HepG2 (cell line): ENCODE results near the gene MFSD2B. TPM values are rescaled to one million over a fixed set of nuclear protein-coding genes. Genes with fewer than 3 reads are reported as not detected.

ENCODE experiments used
- ERF ChIP-seq: IDR thresholded peaks from 2 replicates; pipeline ENCODE4 v1.6.1; 2018; ENCODE audit warnings: missing biosample characterization, missing genetic modification reagents
- GRHL1 ChIP-seq: sonication (generic); formaldehyde crosslinking; conservative IDR thresholded peaks from 2 replicates; pipeline ENCODE4 v1.8.0; 2022; ENCODE audit warnings: missing genetic modification reagents
- MED13 ChIP-seq: sonication (generic); formaldehyde crosslinking; IDR thresholded peaks from 2 replicates; pipeline ENCODE4 v1.5.0; 2020; ENCODE audit warnings: missing genetic modification reagents
- MNT ChIP-seq: fragments of 450-650 bp; IDR thresholded peaks from 2 replicates; pipeline ENCODE4 v1.6.1; 2016
- MYC ChIP-seq: sonication (generic); formaldehyde crosslinking; IDR thresholded peaks from 2 replicates; pipeline ENCODE4 v1.9.0; 2021; ENCODE audit warnings: missing genetic modification reagents, borderline replicate concordance
- POLR2AphosphoS5 ChIP-seq: IDR thresholded peaks from 2 replicates; pipeline ENCODE4 v1.6.1; 2012; ENCODE audit warnings: low read depth, low read length
- RFX5 ChIP-seq: IDR thresholded peaks from 2 replicates; pipeline ENCODE4 v1.6.1; 2011; ENCODE audit warnings: low read depth, low read length, improper control_type of control experiment
- SPEN ChIP-seq: sonication (generic); formaldehyde crosslinking; IDR thresholded peaks from 2 replicates; pipeline ENCODE4 v1.5.1; 2020; ENCODE audit warnings: low read depth, mild to moderate bottlenecking, missing genetic modification reagents
- TFDP1 ChIP-seq: IDR thresholded peaks from 2 replicates; pipeline ENCODE4 v1.6.1; 2016; ENCODE audit warnings: missing compliant biosample characterization, missing genetic modification reagents, borderline replicate concordance
- ZNF124 ChIP-seq: sonication (generic); formaldehyde crosslinking; IDR thresholded peaks from 2 replicates; pipeline ENCODE4 v1.4.0; 2020; ENCODE audit warnings: missing genetic modification reagents
- ZNF18 ChIP-seq: sonication (generic); formaldehyde crosslinking; IDR thresholded peaks from 2 replicates; pipeline ENCODE4 v1.8.0; 2022; ENCODE audit warnings: mild to moderate bottlenecking, missing genetic modification reagents; ENCODE audit not compliant: insufficient replicate concordance
- ZNF570 ChIP-seq: sonication (generic); formaldehyde crosslinking; IDR thresholded peaks from 2 replicates; pipeline ENCODE4 v1.4.0; 2020; ENCODE audit warnings: mild to moderate bottlenecking, missing genetic modification reagents, borderline replicate concordance
- ZNF609 ChIP-seq: sonication (generic); formaldehyde crosslinking; IDR thresholded peaks from 2 replicates; pipeline ENCODE4 v1.4.0; 2020; ENCODE audit warnings: mild to moderate bottlenecking, missing genetic modification reagents, borderline replicate concordance
- ZNF704 ChIP-seq: sonication (generic); formaldehyde crosslinking; IDR thresholded peaks from 2 replicates; pipeline ENCODE4 v1.8.1; 2023; ENCODE audit warnings: mild to moderate bottlenecking, inconsistent platforms, moderate library complexity, missing genetic modification reagents, borderline replicate concordance
- ZNF709 ChIP-seq: sonication (generic); formaldehyde crosslinking; IDR thresholded peaks from 2 replicates; pipeline ENCODE4 v1.5.0; 2020; ENCODE audit warnings: mild to moderate bottlenecking, missing genetic modification reagents
- polyA plus RNA-seq, 8 experiments: library from polyadenylated mRNA; depleted of rRNA in 3 of 8; stranded (reverse) in 7 of 8; unstranded in 1 of 8; fragments of >200 nt; fragmentation: Illumina TruSeq in 4 of 8; extraction: Trizol in 4 of 8; gene quantifications; 2 replicates each; pipeline versions ENCODE4 v1.2.1 to v1.2.3, GENCODE V29; 2011 to 2016; ENCODE audit warnings: low read depth in 4 of 8, missing spikeins in 1 of 8, mixed read lengths in 1 of 8; ENCODE audit not compliant: insufficient read depth in 1 of 8
- total RNA-seq, 5 experiments: library from RNA; depleted of rRNA; stranded (reverse); fragments of >200 nt; fragmentation: Illumina TruSeq; extraction: Trizol; gene quantifications; 2 replicates each; pipeline ENCODE4 v1.2.3, GENCODE V29; 2016; ENCODE audit warnings: low read depth in 1 of 5

MFSD2B gene
- total and polyA plus RNA-seq, 2 of the 13 experiments (the other 11 are each of a cell fraction or from before 2014, with no cell fraction given), result 0.21 to 0.93 TPM

GRCh38 chr2:24046930-24047702 is 37.2 kb downstream of the MFSD2B start, which contains the start of gene WDCP (continued):
- TF ChIP-seq ZNF609 (no peak), TFDP1 (CRISPR knock-in tag) (peak; percentile 88), MED13 (CRISPR knock-in tag) (0 out of 2 replicates have a peak, but pooled peaks have one; percentile 30), ZNF709 (CRISPR knock-in tag) (peak; percentile 72), GRHL1 (CRISPR knock-in tag) (no peak), MYC (peak; percentile 66; the same call in 1 of the 2 replicates), ZNF570 (no peak), ZNF124 (CRISPR knock-in tag) (peak; percentile 79; the same call in 1 of the 2 replicates), MNT (peak; percentile 49; the same call in 1 of the 2 replicates), SPEN (CRISPR knock-in tag) (peak; percentile 77), ZNF18 (CRISPR knock-in tag) (peak; percentile 63), ZNF704 (CRISPR knock-in tag) (peak; percentile 79; the same call in 1 of the 2 replicates), RFX5 (peak; percentile 40; the same call in 1 of the 2 replicates), ERF (CRISPR knock-in tag) (peak; percentile 38; the same call in 1 of the 2 replicates), POLR2AphosphoS5 (peak; percentile 100)
